HCT116 (cell line): Measurements from ENCODE around the gene ANO10. TPM values are rescaled to one million over a fixed set of nuclear protein-coding genes. Genes with fewer than 3 reads are reported as not detected.

Experiments
- ATAC-seq: fragments of 200-7000 bp; cut with Tn5 transposase; 2 replicates; pipeline ENCODE4 v1.9.1; 2020; ENCODE audit warnings: mild to moderate bottlenecking, moderate library complexity
- BruUV-seq: library from RNA; stranded (reverse); fragments of 400-500 nt; replicated peaks from 2 replicates; lab custom pipeline; 2021; lab: Mats Ljungman, UMichigan
- CTCF ChIA-PET: fragments of 300-600 bp; sonication (Branson Sonifier 250); formaldehyde crosslinking; loops from one replicate; lab custom pipeline; 2021; ENCODE audit warnings: antibody characterized with exemption; lab: Charles Lee
- POLR2A ChIA-PET: fragments of 300-600, 350-600 bp; sonication (Branson Sonifier 250); formaldehyde crosslinking; loops from one replicate; lab custom pipeline; 2021; ENCODE audit warnings: antibody characterized with exemption; lab: Charles Lee
- RAD21 ChIA-PET, 2 experiments: fragments of 300-600 bp; sonication (Branson Sonifier 250); formaldehyde crosslinking; loops; one replicate each; lab custom pipeline; 2023; ENCODE audit warnings: low total read pairs in 2 of 2; ENCODE audit not compliant: uncharacterized antibody in 2 of 2, unreplicated experiment in 2 of 2, low non-redundant PET in 1 of 2; lab: Charles Lee
- DNase-seq: peaks from one replicate; pipeline ENCODE4 v3.0.0-alpha.2; 2010; ENCODE audit warnings: low read depth, low spot score
- H2AFZ ChIP-seq: fragments of 200-600 bp; shearing (Covaris generic), sonication (generic); 2 replicates; pipeline ENCODE4 v1.6.1; 2017; ENCODE audit warnings: low read depth, mixed run types, mixed read lengths, antibody characterized with exemption, low read length; ENCODE audit not compliant: poor library complexity, severe bottlenecking
- H3K27ac ChIP-seq: 2 replicates; pipeline ENCODE4 v1.5.1; 2012; ENCODE audit warnings: low read depth, low read length
- H3K27me3 ChIP-seq: fragments of 200-600 bp; sonication (generic); 2 replicates; pipeline ENCODE4 v1.6.1; 2016; ENCODE audit warnings: mixed run types, low read length, mixed read lengths; ENCODE audit not compliant: insufficient read depth
- H3K36me3 ChIP-seq, 2 experiments: fragments of 200-500 bp in 1 of 2; fragments of 200-600 bp in 1 of 2; sonication (Bioruptor generic) in 1 of 2; sonication (generic) in 1 of 2; 2 replicates each; pipeline versions ENCODE4 v1.5.1 to v1.6.1; 2014 to 2016; ENCODE audit warnings: low read length in 2 of 2, inconsistent platforms in 1 of 2, mixed read lengths in 1 of 2, mixed run types in 1 of 2; ENCODE audit not compliant: insufficient read depth in 2 of 2, control insufficient read depth in 1 of 2
- H3K4me1 ChIP-seq, 2 experiments: fragments of 200-600 bp in 1 of 2; sonication (generic) in 1 of 2; 2 replicates each; pipeline versions ENCODE4 v1.5.1 to v1.6.1; 2012 to 2017; ENCODE audit warnings: low read length in 2 of 2, inconsistent platforms in 1 of 2, mild to moderate bottlenecking in 1 of 2, mixed read lengths in 1 of 2, mixed run types in 1 of 2, moderate library complexity in 1 of 2; ENCODE audit not compliant: insufficient read depth in 2 of 2, control insufficient read depth in 1 of 2
- H3K4me2 ChIP-seq: fragments of 200-600 bp; sonication (generic); 2 replicates; pipeline ENCODE4 v1.6.1; 2017; ENCODE audit warnings: mixed run types, low read length, mixed read lengths
- H3K4me3 ChIP-seq, 2 experiments: fragments of 200-600 bp in 1 of 2; sonication (generic) in 1 of 2; replicated peaks in 1 of 2; 2 replicates each; pipeline ENCODE4 v1.5.1; 2011 to 2016; ENCODE audit warnings: low read length in 2 of 2, control low read depth in 1 of 2, low read depth in 1 of 2, mild to moderate bottlenecking in 1 of 2, mixed read lengths in 1 of 2, mixed run types in 1 of 2
- H3K79me2 ChIP-seq: fragments of 200-600 bp; sonication (generic); 2 replicates; pipeline ENCODE4 v1.6.1; 2017; ENCODE audit warnings: mild to moderate bottlenecking, mixed run types, low read length, moderate library complexity, mixed read lengths; ENCODE audit not compliant: insufficient read depth
- H3K9ac ChIP-seq: fragments of 200-600 bp; sonication (generic); 2 replicates; pipeline ENCODE4 v1.6.1; 2016; ENCODE audit warnings: low read length, mixed read lengths
- H3K9me2 ChIP-seq: fragments of 200-600 bp; sonication (generic), shearing (Covaris generic); 2 replicates; pipeline ENCODE4 v1.6.1; 2017; ENCODE audit warnings: mixed run types, mild to moderate bottlenecking, moderate library complexity; ENCODE audit not compliant: insufficient read depth
- H3K9me3 ChIP-seq, 2 experiments: fragments of 200-500 bp in 1 of 2; fragments of 200-600 bp in 1 of 2; sonication (Bioruptor generic) in 1 of 2; sonication (generic) in 1 of 2; 2 replicates each; pipeline ENCODE4 v1.6.1; 2014 to 2017; ENCODE audit warnings: low read length in 2 of 2, mixed read lengths in 2 of 2, inconsistent platforms in 1 of 2, low read depth in 1 of 2, mild to moderate bottlenecking in 1 of 2, mixed run types in 1 of 2, moderate library complexity in 1 of 2; ENCODE audit not compliant: control insufficient read depth in 1 of 2, insufficient read depth in 1 of 2
- H4K20me1 ChIP-seq: fragments of 200-600 bp; sonication (generic), shearing (Covaris generic); 2 replicates; pipeline ENCODE4 v1.6.1; 2017; ENCODE audit warnings: mixed run types, mild to moderate bottlenecking, moderate library complexity; ENCODE audit not compliant: insufficient read depth
- RAD21 ChIP-seq: IDR thresholded peaks from 2 replicates; pipeline ENCODE4 v1.6.1; 2012; ENCODE audit warnings: low read depth, mild to moderate bottlenecking
- SP1 ChIP-seq: IDR thresholded peaks from 2 replicates; pipeline ENCODE4 v1.6.1; 2012; ENCODE audit warnings: low read depth
- TCF7L2 ChIP-seq: IDR thresholded peaks from 2 replicates; pipeline ENCODE4 v1.7.0; 2011; ENCODE audit warnings: borderline replicate concordance, inconsistent platforms; ENCODE audit not compliant: insufficient read depth, insufficient read length; ENCODE audit errors: extremely low read depth
- YY1 ChIP-seq: IDR thresholded peaks from 2 replicates; pipeline ENCODE4 v1.6.1; 2011; ENCODE audit warnings: low read length, low read depth, moderate library complexity, mild to moderate bottlenecking; ENCODE audit not compliant: insufficient replicate concordance; ENCODE audit errors: extremely low read depth
- ZBTB33 ChIP-seq: IDR thresholded peaks from 2 replicates; pipeline ENCODE4 v1.6.1; 2011; ENCODE audit warnings: mild to moderate bottlenecking, low read length, moderate library complexity; ENCODE audit not compliant: insufficient replicate concordance; ENCODE audit errors: extremely low read depth
- ZFX ChIP-seq: fragments of 450-650 bp; IDR thresholded peaks from 2 replicates; pipeline ENCODE4 v1.6.1; 2017
- ZNF274 ChIP-seq: fragments of 200-500 bp; sonication (Bioruptor generic); IDR thresholded peaks from 2 replicates; pipeline ENCODE4 v1.6.1; 2014; ENCODE audit warnings: mild to moderate bottlenecking, low read depth, low read length, inconsistent platforms
- intact Hi-C: fragments of 100-400 bp; cut with micrococcal nuclease; formaldehyde crosslinking; loops from 2 replicates; pipeline ENCODE4 v1.10.0; 2022
- total RNA-seq: library from RNA; stranded (reverse); gene quantifications from one replicate; pipeline ENCODE4 v1.2.1, GENCODE V29; 2021; ENCODE audit not compliant: unreplicated experiment
- TF ChIP-seq, protein P1 (sequence below), 3 experiments: fragments of 200-600 bp in 1 of 3; sonication (generic) in 1 of 3; IDR thresholded peaks in 2 of 3; conservative IDR thresholded peaks in 1 of 3; 2 replicates each; pipeline ENCODE4 v1.5.1; 2012 to 2017; ENCODE audit warnings: low read depth in 2 of 3, low read length in 2 of 3, antibody characterized with exemption in 1 of 3, borderline replicate concordance in 1 of 3, control low read depth in 1 of 3, mild to moderate bottlenecking in 1 of 3, mixed read lengths in 1 of 3, mixed run types in 1 of 3, moderate library complexity in 1 of 3; ENCODE audit not compliant: insufficient read depth in 1 of 3

Gene ANO10
- total RNA-seq, 1 experiment from 2014 or later: 13.3 TPM

GRCh38 chr3:43365601-43366305 lies 256.1 kb downstream of the ANO10 start:
- TF ChIP-seq ZBTB33 (no peak), ZNF274 (no peak), SP1 (no peak), TCF7L2 (no peak), YY1 (no peak), RAD21 (no peak), ZFX (no peak)
- TF ChIP-seq, protein P1, sequence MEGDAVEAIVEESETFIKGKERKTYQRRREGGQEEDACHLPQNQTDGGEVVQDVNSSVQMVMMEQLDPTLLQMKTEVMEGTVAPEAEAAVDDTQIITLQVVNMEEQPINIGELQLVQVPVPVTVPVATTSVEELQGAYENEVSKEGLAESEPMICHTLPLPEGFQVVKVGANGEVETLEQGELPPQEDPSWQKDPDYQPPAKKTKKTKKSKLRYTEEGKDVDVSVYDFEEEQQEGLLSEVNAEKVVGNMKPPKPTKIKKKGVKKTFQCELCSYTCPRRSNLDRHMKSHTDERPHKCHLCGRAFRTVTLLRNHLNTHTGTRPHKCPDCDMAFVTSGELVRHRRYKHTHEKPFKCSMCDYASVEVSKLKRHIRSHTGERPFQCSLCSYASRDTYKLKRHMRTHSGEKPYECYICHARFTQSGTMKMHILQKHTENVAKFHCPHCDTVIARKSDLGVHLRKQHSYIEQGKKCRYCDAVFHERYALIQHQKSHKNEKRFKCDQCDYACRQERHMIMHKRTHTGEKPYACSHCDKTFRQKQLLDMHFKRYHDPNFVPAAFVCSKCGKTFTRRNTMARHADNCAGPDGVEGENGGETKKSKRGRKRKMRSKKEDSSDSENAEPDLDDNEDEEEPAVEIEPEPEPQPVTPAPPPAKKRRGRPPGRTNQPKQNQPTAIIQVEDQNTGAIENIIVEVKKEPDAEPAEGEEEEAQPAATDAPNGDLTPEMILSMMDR (IDR thresholded peaks at IDR 0.05 in 2 of 3, conservative IDR thresholded peaks at IDR 0.05 in 1 of 3; ENCODE audit: borderline replicate concordance in 1 of 3, insufficient read depth in 1 of 3, low read depth in 2 of 3, low read length in 2 of 3): no peak
- no peaks in the 10 kb centered on the region for H3K9me2 ChIP-seq
- no peaks in the 10 kb centered on the region for H3K4me1 ChIP-seq
- no peak overlapping the region for H3K27ac ChIP-seq
- POLR2A ChIA-PET: no interaction called here
- intact Hi-C loops: no loop called here
- H3K36me3 ChIP-seq: no peaks in the 10 kb centered on the region
- RAD21 ChIA-PET: no interaction called here
- no peak for DNase-seq
- no peak overlapping the region for H3K4me2 ChIP-seq
- no peaks in the 10 kb centered on the region for H4K20me1 ChIP-seq
- H3K4me3 ChIP-seq: no peak overlapping the region
- no TSS peak for BruUV-seq
- H3K9me3 ChIP-seq: no peaks in the 10 kb centered on the region
- CTCF ChIA-PET: no interaction called here
- H3K79me2 ChIP-seq: no peaks in the 10 kb centered on the region
- H3K27me3 ChIP-seq: no peaks in the 10 kb centered on the region
- H3K9ac ChIP-seq: no peak overlapping the region
- H2AFZ ChIP-seq: no peak overlapping the region
- no peak for ATAC-seq
